KOPT-K1 (cell line): ENCODE data around the gene ABHD16A.

Experiments used
- H3K27ac ChIP-seq: fragments of 200-600 bp; sonication (generic); 2 replicates; pipeline ENCODE4 v1.5.1; 2016; ENCODE audit warnings: antibody characterized with exemption, mild to moderate bottlenecking, low read depth, low read length; ENCODE audit not compliant: poor library complexity, severe bottlenecking
- H3K36me3 ChIP-seq: fragments of 200-600 bp; sonication (generic); 2 replicates; pipeline ENCODE4 v1.5.1; 2017; ENCODE audit warnings: antibody characterized with exemption, mild to moderate bottlenecking, low read length, moderate library complexity; ENCODE audit not compliant: insufficient read depth
- H3K9me3 ChIP-seq: fragments of 200-600 bp; sonication (generic); 2 replicates; pipeline ENCODE4 v1.5.1; 2017; ENCODE audit warnings: antibody characterized with exemption, low read length, mild to moderate bottlenecking; ENCODE audit not compliant: insufficient read depth, poor library complexity, severe bottlenecking

ABHD16A gene

GRCh38 chr6:31736021-31736767 is 33.1 kb upstream of the ABHD16A start, which contains the start of gene CLIC1:
Gene CLIC1 (minus strand): TSS chr6:31736530. CDS start chr6:31736300, 230 bp downstream.
- Histone ChIP-seq H3K27ac (peak within 1 kb of the TSS; percentile 98), H3K36me3 (peaks cover 35% of the 10 kb centered on the region)

GRCh38 chr6:31734821-31735406 is 31.8 kb upstream of the ABHD16A start:
- Histone ChIP-seq H3K9me3 (no peaks in the 10 kb centered on the region), H3K36me3 (peaks cover 44% of the 10 kb centered on the region), H3K27ac (peak overlapping the region; percentile 98)

More at GRCh38 chr6:31736021-31736767, 33.1 kb upstream of the ABHD16A start, which contains the start of gene CLIC1:
- no peaks in the 10 kb centered on the region for H3K9me3 ChIP-seq

GRCh38 chr6:31734247-31734820 is 31.2 kb upstream of the ABHD16A start:
- no peaks in the 10 kb centered on the region for H3K9me3 ChIP-seq
- peaks cover 44% of the 10 kb centered on the region for H3K36me3 ChIP-seq
- peak overlapping the region; percentile 98 for H3K27ac ChIP-seq

- Histone ChIP-seq H3K36me3 (peaks cover 44% of the 10 kb centered on the region), H3K27ac (peak overlapping the region; percentile 98), H3K9me3 (no peaks in the 10 kb centered on the region)
Observed at GRCh38 chr6:31733734-31734133, 30.6 kb upstream of the ABHD16A start.

GRCh38 chr6:31732029-31732428 is 28.9 kb upstream of the ABHD16A start:
- H3K36me3 ChIP-seq: peaks cover 49% of the 10 kb centered on the region
- no peak overlapping the region for H3K27ac ChIP-seq
- H3K9me3 ChIP-seq: no peaks in the 10 kb centered on the region

GRCh38 chr6:31730631-31731086 is 27.5 kb upstream of the ABHD16A start:
- no peaks in the 10 kb centered on the region for H3K9me3 ChIP-seq
- H3K27ac ChIP-seq: no peak overlapping the region
- peaks cover 57% of the 10 kb centered on the region for H3K36me3 ChIP-seq

GRCh38 chr6:31729979-31730630 is 27.0 kb upstream of the ABHD16A start:
- Histone ChIP-seq H3K9me3 (no peaks in the 10 kb centered on the region), H3K27ac (peak overlapping the region; percentile 64), H3K36me3 (peaks cover 57% of the 10 kb centered on the region)

- Histone ChIP-seq H3K27ac (peak overlapping the region; percentile 64), H3K9me3 (no peaks in the 10 kb centered on the region), H3K36me3 (peaks cover 57% of the 10 kb centered on the region)
Observed at GRCh38 chr6:31729515-31729978, 26.4 kb upstream of the ABHD16A start.

- Histone ChIP-seq H3K36me3 (peaks cover 51% of the 10 kb centered on the region), H3K27ac (peak within 1 kb of the TSS; percentile 64), H3K9me3 (no peaks in the 10 kb centered on the region)
Observed at GRCh38 chr6:31728767-31729514, 25.8 kb upstream of the ABHD16A start, which contains the start of gene DDAH2. Gene DDAH2 (minus strand): TSS chr6:31729299. CDS start chr6:31729161, 138 bp downstream.

GRCh38 chr6:31727717-31728671 is 24.9 kb upstream of the ABHD16A start:
- H3K27ac ChIP-seq: peak overlapping the region; percentile 59
- no peaks in the 10 kb centered on the region for H3K9me3 ChIP-seq
- H3K36me3 ChIP-seq: peaks cover 42% of the 10 kb centered on the region

- Histone ChIP-seq H3K36me3 (peaks cover 34% of the 10 kb centered on the region), H3K27ac (peak overlapping the region; percentile 59), H3K9me3 (no peaks in the 10 kb centered on the region)
Observed at GRCh38 chr6:31727034-31727716, 24.1 kb upstream of the ABHD16A start.

- H3K9me3 ChIP-seq: no peaks in the 10 kb centered on the region
- H3K27ac ChIP-seq: peak overlapping the region; percentile 19
- peaks cover 19% of the 10 kb centered on the region for H3K36me3 ChIP-seq
Observed at GRCh38 chr6:31725502-31726350, 22.6 kb upstream of the ABHD16A start.
